Mesothelial cell of epicardium (in vitro differentiated cells): Measurements from ENCODE around the gene SMC4. TPM values are rescaled to one million over a fixed set of nuclear protein-coding genes. Genes with fewer than 3 reads are reported as not detected.

Experiments
- DNase-seq, 2 experiments: peaks; one replicate each; pipeline ENCODE4 v3.0.0; 2021; ENCODE audit warnings: low spot score in 2 of 2; ENCODE audit not compliant: unreplicated experiment in 2 of 2
- H3K27ac Mint-ChIP-seq: 2 replicates; pipeline ENCODE4 v1.8.0; 2021; ENCODE audit warnings: mixed read lengths
- H3K27me3 Mint-ChIP-seq: 2 replicates; pipeline ENCODE4 v1.8.0; 2021; ENCODE audit warnings: low read depth, mixed read lengths
- H3K36me3 Mint-ChIP-seq: 2 replicates; pipeline ENCODE4 v1.8.0; 2021; ENCODE audit warnings: mixed read lengths
- H3K4me1 Mint-ChIP-seq: 2 replicates; pipeline ENCODE4 v1.8.0; 2021; ENCODE audit warnings: mixed read lengths
- H3K4me3 Mint-ChIP-seq: 2 replicates; pipeline ENCODE4 v1.8.0; 2021; ENCODE audit warnings: mild to moderate bottlenecking, moderate library complexity, mixed read lengths
- H3K9me3 Mint-ChIP-seq: 2 replicates; pipeline ENCODE4 v1.8.0; 2021; ENCODE audit warnings: mixed read lengths
- total RNA-seq: library from RNA; stranded (reverse); gene quantifications from 3 replicates; pipeline ENCODE4 v1.2.1, GENCODE V29; 2021
- TF ChIP-seq, protein P1 (sequence below): fragments of 200-600 bp; sonication (generic); IDR thresholded peaks from one replicate; pipeline ENCODE4 v1.5.0; 2021; ENCODE audit warnings: antibody characterized with exemption; ENCODE audit not compliant: unreplicated experiment

SMC4 gene
- total RNA-seq, 1 donor from 2014 or later, result 57.4 TPM

DNA sequence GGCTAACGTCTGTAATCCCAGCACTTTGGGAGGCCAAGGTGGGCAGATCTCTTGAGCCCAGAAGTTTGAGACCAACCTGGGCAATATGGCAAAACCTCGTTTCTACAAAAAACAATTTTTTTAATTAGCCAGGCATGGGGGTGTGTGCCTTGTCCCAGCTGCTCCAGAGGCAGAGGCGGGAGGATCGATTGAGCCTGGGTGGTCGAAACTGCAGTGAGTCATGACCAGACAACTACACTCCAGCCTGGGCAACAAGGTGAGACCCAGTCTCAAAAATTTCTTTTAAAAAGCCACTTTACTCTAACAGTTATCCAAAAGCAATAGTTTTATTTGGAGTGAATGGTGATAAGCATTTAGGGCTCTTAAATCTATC is 37.6 kb downstream of the SMC4 start:
- no peak overlapping the region for H3K27ac Mint-ChIP-seq
- no peaks in the 10 kb centered on the region for H3K9me3 Mint-ChIP-seq
- no peaks in the 10 kb centered on the region for H3K27me3 Mint-ChIP-seq
- H3K4me1 Mint-ChIP-seq, result no peaks in the 10 kb centered on the region
- no peak for DNase-seq
- peaks cover 31% of the 10 kb centered on the region for H3K36me3 Mint-ChIP-seq
- no peak overlapping the region for H3K4me3 Mint-ChIP-seq
- TF ChIP-seq, protein P1, sequence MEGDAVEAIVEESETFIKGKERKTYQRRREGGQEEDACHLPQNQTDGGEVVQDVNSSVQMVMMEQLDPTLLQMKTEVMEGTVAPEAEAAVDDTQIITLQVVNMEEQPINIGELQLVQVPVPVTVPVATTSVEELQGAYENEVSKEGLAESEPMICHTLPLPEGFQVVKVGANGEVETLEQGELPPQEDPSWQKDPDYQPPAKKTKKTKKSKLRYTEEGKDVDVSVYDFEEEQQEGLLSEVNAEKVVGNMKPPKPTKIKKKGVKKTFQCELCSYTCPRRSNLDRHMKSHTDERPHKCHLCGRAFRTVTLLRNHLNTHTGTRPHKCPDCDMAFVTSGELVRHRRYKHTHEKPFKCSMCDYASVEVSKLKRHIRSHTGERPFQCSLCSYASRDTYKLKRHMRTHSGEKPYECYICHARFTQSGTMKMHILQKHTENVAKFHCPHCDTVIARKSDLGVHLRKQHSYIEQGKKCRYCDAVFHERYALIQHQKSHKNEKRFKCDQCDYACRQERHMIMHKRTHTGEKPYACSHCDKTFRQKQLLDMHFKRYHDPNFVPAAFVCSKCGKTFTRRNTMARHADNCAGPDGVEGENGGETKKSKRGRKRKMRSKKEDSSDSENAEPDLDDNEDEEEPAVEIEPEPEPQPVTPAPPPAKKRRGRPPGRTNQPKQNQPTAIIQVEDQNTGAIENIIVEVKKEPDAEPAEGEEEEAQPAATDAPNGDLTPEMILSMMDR, result no peak

GRCh38 chr3:160440687-160441086 is 41.2 kb downstream of the SMC4 start:
- no peak overlapping the region for H3K4me3 Mint-ChIP-seq
- H3K27me3 Mint-ChIP-seq, result no peaks in the 10 kb centered on the region
- H3K36me3 Mint-ChIP-seq, result peaks cover 35% of the 10 kb centered on the region
- peaks cover 4% of the 10 kb centered on the region for H3K9me3 Mint-ChIP-seq
- no peak for DNase-seq
- no peak overlapping the region for H3K27ac Mint-ChIP-seq
- TF ChIP-seq, protein P1, result no peak
- no peaks in the 10 kb centered on the region for H3K4me1 Mint-ChIP-seq

DNA sequence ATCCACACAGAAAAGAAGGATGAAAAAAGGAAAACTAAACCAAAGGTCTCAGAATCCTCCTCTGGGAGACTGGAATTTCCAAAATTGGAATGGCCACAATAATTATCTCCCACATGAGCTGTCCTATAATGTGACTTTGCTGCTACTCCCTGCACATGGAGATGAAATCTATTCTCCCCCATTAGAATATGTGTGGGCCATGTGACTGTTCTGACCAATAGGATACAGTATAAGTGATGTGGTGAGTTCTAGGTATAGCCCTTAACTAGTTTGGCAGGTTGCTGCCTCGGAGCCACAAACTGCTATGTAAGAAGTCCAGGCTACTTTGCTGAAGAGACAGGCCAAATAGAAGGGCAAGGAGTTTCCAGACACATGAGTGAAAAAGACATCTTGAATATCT is 45.0 kb downstream of the SMC4 start:
- H3K27me3 Mint-ChIP-seq, result no peaks in the 10 kb centered on the region
- no peak overlapping the region for H3K27ac Mint-ChIP-seq
- no peak for DNase-seq
- no peak overlapping the region for H3K4me3 Mint-ChIP-seq
- H3K36me3 Mint-ChIP-seq, result peaks cover 27% of the 10 kb centered on the region
- TF ChIP-seq, protein P1, result no peak
- H3K4me1 Mint-ChIP-seq, result peaks cover 18% of the 10 kb centered on the region
- H3K9me3 Mint-ChIP-seq, result peaks cover 7% of the 10 kb centered on the region

DNA sequence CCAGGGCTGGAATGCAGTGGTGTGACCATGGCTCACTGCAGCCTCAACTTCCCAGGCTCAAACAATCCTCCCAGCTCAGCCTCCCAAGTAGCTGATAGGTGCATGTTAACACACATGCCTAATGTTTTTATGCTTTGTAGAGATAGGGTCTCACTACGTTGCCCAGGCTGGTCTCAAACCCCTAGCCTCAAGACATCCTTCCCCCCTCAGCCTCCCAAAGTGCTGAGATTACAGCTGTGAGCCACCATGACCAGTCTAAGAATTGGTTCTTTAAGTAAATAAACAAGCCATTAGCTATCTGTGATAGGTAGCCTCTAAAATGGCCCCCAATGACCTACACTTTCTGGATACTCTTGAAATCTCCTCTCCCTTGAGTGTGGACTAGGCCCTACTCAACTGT is 46.4 kb downstream of the SMC4 start:
- H3K27ac Mint-ChIP-seq, result peak overlapping the region; percentile 34
- peaks cover 19% of the 10 kb centered on the region for H3K36me3 Mint-ChIP-seq
- peaks cover 24% of the 10 kb centered on the region for H3K4me1 Mint-ChIP-seq
- H3K9me3 Mint-ChIP-seq, result peaks cover 12% of the 10 kb centered on the region
- TF ChIP-seq, protein P1, result no peak
- DNase-seq, result no peak
- H3K4me3 Mint-ChIP-seq, result no peak overlapping the region
- H3K27me3 Mint-ChIP-seq, result peaks cover 5% of the 10 kb centered on the region

GRCh38 chr3:160446522-160447056 is 47.1 kb downstream of the SMC4 start:
- DNase-seq, result no peak
- H3K4me1 Mint-ChIP-seq, result peaks cover 24% of the 10 kb centered on the region
- TF ChIP-seq, protein P1, result no peak
- H3K27me3 Mint-ChIP-seq, result peaks cover 5% of the 10 kb centered on the region
- no peak overlapping the region for H3K27ac Mint-ChIP-seq
- H3K4me3 Mint-ChIP-seq, result no peak overlapping the region
- H3K36me3 Mint-ChIP-seq, result peaks cover 17% of the 10 kb centered on the region
- peaks cover 12% of the 10 kb centered on the region for H3K9me3 Mint-ChIP-seq

GRCh38 chr3:160447544-160447943 is 48.1 kb downstream of the SMC4 start:
- Mint-ChIP-seq H3K27me3 (peaks cover 5% of the 10 kb centered on the region), H3K4me3 (peak overlapping the region; percentile 13), H3K36me3 (peaks cover 14% of the 10 kb centered on the region), H3K4me1 (peaks cover 24% of the 10 kb centered on the region), H3K27ac (no peak overlapping the region), H3K9me3 (peaks cover 12% of the 10 kb centered on the region)
- DNase-seq, result no peak
- TF ChIP-seq, protein P1, result no peak
